Peyer's patch (tissue), 4 donors: ENCODE results near the gene RLF. TPM values are rescaled to one million over a fixed set of nuclear protein-coding genes. Genes with fewer than 3 reads are reported as not detected.

ENCODE experiments used
- DNase-seq, 3 donors: peaks; one replicate each; pipeline ENCODE4 v3.0.0-alpha.2; 2017 to 2019
- H3K27ac ChIP-seq, 4 donors: fragments of 200-600 bp; sonication (generic); one replicate each; pipeline ENCODE4 v1.5.1; 2016 to 2019
- H3K27me3 ChIP-seq, 2 donors: fragments of 200-600 bp; sonication (generic); one replicate each; pipeline ENCODE4 v1.5.1; 2019
- H3K36me3 ChIP-seq, 3 donors: fragments of 200-600 bp; sonication (generic); one replicate each; pipeline ENCODE4 v1.5.1; 2016 to 2019
- H3K4me1 ChIP-seq, 4 donors: fragments of 200-600 bp; sonication (generic); one replicate each; pipeline ENCODE4 v1.5.1; 2016 to 2019
- H3K4me3 ChIP-seq, 4 donors: fragments of 200-600 bp; sonication (generic); 1 replicate in 3 of 4; 2 replicates in 1 of 4; pipeline ENCODE4 v1.5.1; 2016 to 2019; ENCODE audit warnings: mild to moderate bottlenecking in 1 of 4
- H3K9me3 ChIP-seq, 4 donors: fragments of 200-600 bp; sonication (generic); one replicate each; pipeline ENCODE4 v1.5.1; 2016 to 2019; ENCODE audit warnings: mild to moderate bottlenecking in 1 of 4
- CTCF ChIP-seq, 6 experiments: fragments of 450-650 bp in 4 of 6; fragments of 200-600 bp in 2 of 6; sonication (generic) in 1 of 6; IDR thresholded peaks; one replicate each; pipeline ENCODE4 v1.5.1; 2017 to 2019; ENCODE audit warnings: antibody characterized with exemption in 6 of 6, mild to moderate bottlenecking in 3 of 6, moderate library complexity in 1 of 6
- POLR2A ChIP-seq, 2 donors: fragments of 450-650 bp; IDR thresholded peaks; one replicate each; pipeline ENCODE4 v1.5.1; 2017; ENCODE audit warnings: antibody characterized with exemption in 2 of 2, mild to moderate bottlenecking in 2 of 2, moderate library complexity in 2 of 2
- small RNA-seq, 2 donors: library from RNA; depleted of rRNA; stranded (forward); fragments of <200 nt; gene quantifications; one replicate each; pipeline ENCODE3, GENCODE V24; 2016
- total RNA-seq, 4 donors: library from RNA; depleted of rRNA; stranded (reverse); fragments of >200 nt; gene quantifications; one replicate each; pipeline ENCODE4 v1.1.0, GENCODE V29; 2016

RLF gene
- total RNA-seq, 4 donors from 2014 or later, result 10.5 to 15.8 (median 13.4) TPM

GRCh38 chr1:40274331-40274730 lies 113.1 kb downstream of the RLF start:
- Histone ChIP-seq H3K4me3 (no peak overlapping the region), H3K27me3 (no peaks in the 10 kb centered on the region), H3K36me3 (peaks cover 0 to 51% (median 0%) of the 10 kb centered on the region in 3 donors), H3K4me1 (no peaks in the 10 kb centered on the region), H3K9me3 (no peaks in the 10 kb centered on the region), H3K27ac (no peak overlapping the region)
- TF ChIP-seq CTCF (IDR thresholded peaks at IDR 0.05), result no peak
- TF ChIP-seq POLR2A (IDR thresholded peaks at IDR 0.05), result no peak
- DNase-seq, result no peak

GRCh38 chr1:40276122-40276521 lies 114.9 kb downstream of the RLF start:
- Histone ChIP-seq H3K4me1 (no peaks in the 10 kb centered on the region), H3K27ac (no peak overlapping the region), H3K4me3 (no peak overlapping the region), H3K27me3 (no peaks in the 10 kb centered on the region), H3K9me3 (no peaks in the 10 kb centered on the region), H3K36me3 (peaks cover 0 to 48% (median 0%) of the 10 kb centered on the region in 3 donors)
- TF ChIP-seq CTCF (IDR thresholded peaks at IDR 0.05), result no peak
- no peak for TF ChIP-seq POLR2A (IDR thresholded peaks at IDR 0.05)
- DNase-seq, result no peak

GRCh38 chr1:40281853-40282252 lies 120.7 kb downstream of the RLF start:
- no peak overlapping the region for H3K27ac ChIP-seq
- H3K4me1 ChIP-seq, result no peaks in the 10 kb centered on the region
- no peak for DNase-seq
- TF ChIP-seq CTCF (IDR thresholded peaks at IDR 0.05) (no peak), POLR2A (IDR thresholded peaks at IDR 0.05) (no peak)
- H3K36me3 ChIP-seq, result peaks cover 0 to 51% (median 0%) of the 10 kb centered on the region in 3 donors
- H3K9me3 ChIP-seq, result no peaks in the 10 kb centered on the region
- no peaks in the 10 kb centered on the region for H3K27me3 ChIP-seq
- H3K4me3 ChIP-seq, result no peak overlapping the region

Small RNA genes lying within 50 kb of the gene (small RNA-seq; reads per million reads assigned to genes)
- gene RNU6-1237P, result 0 reads per million in 2 donors

Other genes starting within 250 kb of the RLF start
- 100 to 1,000 TPM in 2 of 4 donors, 10 to 100 TPM in 1, 1 to 10 TPM in 1; 6.6 to 239 (median 132) TPM for gene MFSD2A, start 206.2 kb upstream of the RLF start, total RNA-seq
- gene CAP1, start 120.7 kb upstream of the RLF start, total RNA-seq, result 100 to 1,000 TPM; 135 to 229 (median 182) TPM
- gene PPT1, start 64.1 kb upstream of the RLF start, total RNA-seq, result 10 to 100 TPM in 3 of 4 donors, 1 to 10 TPM in 1; 9.6 to 23.4 (median 11.6) TPM
- gene TMCO2, start 86.5 kb downstream of the RLF start, total RNA-seq, result not detected
- 10 to 100 TPM; 11.6 to 44.3 (median 25.1) TPM for gene ZMPSTE24, start 96.8 kb downstream of the RLF start, total RNA-seq
- 10 to 100 TPM in 1 of 4 donors, 1 to 10 TPM in 3; 2.1 to 11.6 (median 6.3) TPM for gene COL9A2, start 155.9 kb downstream of the RLF start, total RNA-seq
- gene SMAP2, start 212.3 kb downstream of the RLF start, total RNA-seq, result 100 to 1,000 TPM in 1 of 4 donors, 10 to 100 TPM in 3; 24.7 to 170 (median 33.7) TPM